Fibroblast of skin of back (primary cell): ENCODE results near the gene LHPP.

Experiments
- DNase-seq: peaks from one replicate; pipeline ENCODE4 v3.0.0-alpha.2; 2013

LHPP gene

DNA sequence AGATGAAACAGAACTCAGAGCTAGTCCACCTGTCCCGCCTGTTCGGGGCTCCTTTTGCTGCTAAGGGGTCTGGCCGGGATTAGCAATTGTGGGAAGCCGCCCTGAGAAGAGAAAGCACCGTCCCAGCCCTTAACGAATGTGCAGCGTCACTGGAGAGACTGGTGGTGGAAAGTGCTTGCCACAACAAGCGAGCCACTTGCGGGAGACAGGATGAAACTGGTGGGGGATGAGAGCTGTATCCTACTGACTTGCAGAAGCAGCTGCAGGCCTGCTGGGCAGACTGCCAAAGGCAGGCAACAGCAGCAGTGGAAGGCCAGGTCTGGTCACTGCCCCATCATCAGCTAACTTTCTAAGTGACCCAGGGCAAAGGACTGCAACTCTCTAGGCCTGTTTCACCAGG, 187.1 kb downstream of the LHPP start:
- peak; percentile 60 for DNase-seq

DNA sequence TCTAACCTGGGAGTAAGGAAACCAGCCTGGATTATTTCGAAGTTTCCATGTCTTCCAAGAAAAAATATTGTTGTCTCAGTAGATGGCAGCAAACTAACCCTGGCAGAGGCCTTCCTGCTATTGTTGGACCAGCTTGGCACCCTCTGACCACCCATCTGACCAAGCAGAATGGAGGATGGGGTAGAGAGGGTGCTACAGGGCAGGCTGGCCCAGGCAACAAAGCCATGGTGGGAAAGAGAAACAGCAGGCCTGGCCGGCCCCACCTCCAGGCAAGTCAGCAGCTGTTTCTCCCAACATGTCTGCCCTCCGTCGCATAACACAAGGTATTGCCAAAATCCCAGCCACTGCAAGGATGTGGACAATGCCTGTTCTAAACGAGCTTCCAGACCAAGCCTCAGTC, 187.6 kb downstream of the LHPP start:
- DNase-seq: no peak

DNA sequence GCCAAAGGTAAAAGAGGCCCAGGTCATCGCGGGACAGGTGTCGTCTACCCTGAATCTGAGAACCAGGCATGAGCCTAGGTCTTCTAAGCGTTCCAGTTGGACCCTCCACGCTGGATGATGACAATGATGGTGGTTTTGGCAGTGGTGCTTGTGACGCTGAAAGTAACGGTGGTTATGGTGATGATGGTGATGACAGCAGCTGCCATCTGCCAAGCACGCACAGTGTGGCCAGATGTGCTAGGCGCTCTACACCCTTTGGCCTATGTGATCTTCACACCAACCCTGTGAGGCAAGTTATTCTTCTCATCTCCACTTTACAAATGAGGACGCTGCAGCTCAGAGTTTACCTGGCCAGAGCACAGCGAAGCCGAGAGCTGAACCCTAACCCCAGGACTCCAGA, 188.6 kb downstream of the LHPP start:
- DNase-seq: no peak

DNA sequence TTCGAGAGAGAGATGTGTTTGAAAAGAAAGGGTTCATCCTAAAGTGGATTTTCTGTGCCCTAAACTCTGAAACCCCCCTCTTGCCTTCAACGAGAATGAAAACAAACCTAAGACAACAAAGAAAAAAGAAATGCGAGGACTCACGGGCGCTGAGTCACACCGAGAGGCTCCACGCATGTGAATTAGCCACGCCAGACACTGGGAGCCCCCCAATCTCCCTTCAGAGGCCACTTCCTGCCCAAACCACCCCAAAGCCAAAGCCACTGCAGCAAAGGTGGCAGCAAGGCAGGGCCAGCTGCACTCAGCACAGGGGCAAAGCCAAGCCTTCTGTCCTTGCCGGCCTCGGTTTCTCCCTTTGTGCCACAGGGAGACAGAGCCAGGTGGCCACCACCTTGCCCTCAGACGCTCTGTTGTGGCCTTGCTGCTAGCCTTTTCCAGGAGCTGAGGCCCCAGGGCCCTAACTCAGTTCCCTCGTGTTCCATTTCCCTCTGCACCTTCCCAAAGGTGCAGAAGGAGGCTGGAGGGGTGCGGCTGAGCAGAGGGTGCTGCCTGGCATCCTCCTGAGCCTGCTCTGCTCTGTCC, 189.3 kb downstream of the LHPP start:
- no peak for DNase-seq

DNA sequence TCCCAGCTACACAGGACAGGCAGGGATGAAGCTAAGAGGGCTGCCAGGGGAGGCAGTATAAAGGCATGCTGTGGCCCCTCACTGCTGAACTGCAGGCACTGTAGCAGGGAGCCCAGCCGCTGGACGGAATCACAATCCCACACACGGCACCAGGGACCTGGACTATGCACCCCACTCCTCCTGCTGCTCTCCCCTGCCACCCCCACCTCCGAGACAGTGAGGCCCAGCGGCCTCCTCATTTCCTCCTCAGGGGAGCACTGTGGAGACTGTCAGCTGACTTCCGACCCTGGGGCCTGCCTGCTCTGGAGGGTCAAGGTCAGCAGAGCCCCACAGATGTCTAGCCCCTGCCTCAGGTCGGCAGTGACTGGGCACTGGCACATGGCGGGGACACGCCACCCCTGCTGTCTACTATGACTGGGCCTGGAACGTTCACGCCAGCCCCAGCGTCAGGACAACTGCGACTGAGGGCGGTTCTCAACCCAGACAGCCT, 189.8 kb downstream of the LHPP start:
- no peak for DNase-seq

DNA sequence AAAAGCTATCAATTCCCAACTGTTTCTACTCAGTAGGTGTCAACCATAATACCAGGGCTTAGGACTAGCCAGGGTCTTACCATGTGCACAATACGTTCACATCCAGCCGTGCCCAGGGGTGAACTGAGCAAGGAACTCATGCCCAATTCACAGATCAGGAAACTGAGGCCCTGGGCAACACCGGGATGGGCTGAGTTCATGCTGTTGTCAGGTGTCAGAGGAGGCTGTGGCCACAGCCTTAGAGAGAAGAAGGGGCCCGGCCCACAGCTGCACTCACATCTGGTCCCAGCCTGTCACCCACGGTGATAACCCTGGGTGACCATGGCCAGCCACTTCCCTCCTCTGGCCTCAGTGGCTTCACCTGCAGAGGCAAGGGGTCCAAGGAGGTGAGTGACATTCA, 190.6 kb downstream of the LHPP start:
- DNase-seq: no peak

DNA sequence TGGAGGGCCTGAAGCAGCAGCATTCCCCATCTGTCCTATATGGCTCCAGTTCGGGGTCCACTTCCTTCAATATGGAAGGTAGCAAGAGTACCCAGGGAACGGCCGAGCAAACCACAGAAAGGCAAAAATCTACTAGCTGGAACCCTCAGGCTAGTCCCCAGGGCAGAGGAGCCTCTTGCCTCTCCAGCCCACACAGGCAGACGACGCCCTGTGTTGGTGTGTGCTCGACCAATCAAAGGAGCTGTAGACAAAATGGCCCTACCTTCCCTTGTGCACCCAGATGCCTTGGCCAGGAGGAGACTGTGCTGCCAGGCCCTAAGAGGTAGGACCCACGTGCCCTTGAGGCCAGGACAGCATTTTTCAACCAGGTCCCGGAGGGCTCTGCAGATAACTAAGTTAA, 191.1 kb downstream of the LHPP start:
- DNase-seq: no peak

DNA sequence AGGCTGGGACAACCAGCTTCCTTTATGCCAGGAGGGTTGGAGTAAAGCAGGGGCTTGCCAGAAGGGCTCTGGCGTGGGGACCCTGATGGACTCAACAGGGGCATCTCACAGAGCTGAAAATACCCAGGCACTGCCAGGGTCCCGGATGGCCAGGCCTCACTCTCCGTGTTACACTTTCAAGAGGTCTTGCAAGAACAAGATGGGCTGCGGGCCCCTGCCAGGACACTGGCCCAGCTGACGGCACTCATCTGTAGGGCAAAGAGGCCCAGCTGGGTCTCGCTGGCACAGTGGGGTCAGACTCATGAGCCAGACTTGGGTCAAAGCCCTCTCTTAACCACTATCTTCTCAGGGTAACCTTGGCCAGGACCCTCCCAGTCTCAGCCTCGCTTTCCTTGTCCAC, 191.7 kb downstream of the LHPP start:
- no peak for DNase-seq

DNA sequence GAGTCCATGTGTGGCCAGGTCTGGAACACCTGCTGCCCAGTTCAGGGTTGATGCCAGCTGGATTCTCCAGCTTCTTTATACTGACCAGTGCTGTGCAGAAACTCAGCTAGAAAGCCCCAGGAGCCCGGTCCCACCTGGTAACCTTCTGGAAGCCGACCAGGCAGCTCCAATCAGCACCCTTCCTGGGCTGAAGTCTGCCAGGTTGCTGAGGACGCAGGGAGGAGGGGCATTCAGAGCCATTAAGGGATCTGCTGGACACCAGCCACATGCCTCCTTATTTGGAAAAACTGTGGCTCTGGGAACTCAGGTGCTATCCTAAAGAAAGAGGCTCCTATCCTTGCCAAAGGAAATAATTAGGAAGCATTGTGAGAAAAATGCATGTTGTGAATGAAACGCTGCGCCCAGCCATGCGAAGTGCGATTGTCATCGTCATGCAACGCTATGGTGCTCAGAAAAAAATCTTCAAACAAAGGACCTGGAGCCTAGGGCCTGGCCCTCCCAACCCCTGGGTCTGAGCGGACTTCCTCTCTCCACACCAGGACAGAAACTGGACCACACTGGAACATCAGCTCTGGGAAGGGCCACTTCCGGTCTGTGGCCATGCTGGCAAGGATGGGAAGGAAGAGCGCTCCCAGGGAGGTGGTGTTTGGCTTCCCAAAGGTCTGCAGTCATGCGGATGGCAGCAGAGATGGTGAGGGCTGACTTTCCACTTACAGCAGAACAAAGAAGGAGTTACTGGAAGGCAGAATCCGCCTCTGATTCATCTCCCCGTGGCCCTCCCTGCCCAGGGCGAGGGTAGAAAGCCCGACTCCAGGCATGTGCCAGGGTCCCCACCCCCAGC, 192.4 kb downstream of the LHPP start:
- DNase-seq: no peak

DNA sequence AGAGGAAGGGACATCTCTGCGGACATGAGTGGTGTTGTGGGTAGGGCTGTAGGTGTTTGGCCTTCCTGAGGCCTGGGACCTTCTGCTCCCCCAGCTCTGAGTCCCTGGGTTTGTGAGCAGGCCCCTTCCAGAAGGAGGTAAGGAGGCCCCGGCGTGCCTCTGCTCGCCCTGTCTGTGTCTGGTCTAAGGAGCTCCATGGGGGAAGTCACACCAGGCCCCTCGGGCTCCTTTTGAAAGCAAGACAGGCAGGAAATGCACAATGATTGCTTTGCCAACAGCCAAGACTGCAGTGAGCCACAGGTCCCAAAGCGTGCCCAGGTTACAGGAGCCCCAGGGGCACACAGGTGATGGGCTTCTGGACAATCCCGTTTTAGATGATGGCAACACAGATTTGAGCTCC, 193.1 kb downstream of the LHPP start:
- no peak for DNase-seq

DNA sequence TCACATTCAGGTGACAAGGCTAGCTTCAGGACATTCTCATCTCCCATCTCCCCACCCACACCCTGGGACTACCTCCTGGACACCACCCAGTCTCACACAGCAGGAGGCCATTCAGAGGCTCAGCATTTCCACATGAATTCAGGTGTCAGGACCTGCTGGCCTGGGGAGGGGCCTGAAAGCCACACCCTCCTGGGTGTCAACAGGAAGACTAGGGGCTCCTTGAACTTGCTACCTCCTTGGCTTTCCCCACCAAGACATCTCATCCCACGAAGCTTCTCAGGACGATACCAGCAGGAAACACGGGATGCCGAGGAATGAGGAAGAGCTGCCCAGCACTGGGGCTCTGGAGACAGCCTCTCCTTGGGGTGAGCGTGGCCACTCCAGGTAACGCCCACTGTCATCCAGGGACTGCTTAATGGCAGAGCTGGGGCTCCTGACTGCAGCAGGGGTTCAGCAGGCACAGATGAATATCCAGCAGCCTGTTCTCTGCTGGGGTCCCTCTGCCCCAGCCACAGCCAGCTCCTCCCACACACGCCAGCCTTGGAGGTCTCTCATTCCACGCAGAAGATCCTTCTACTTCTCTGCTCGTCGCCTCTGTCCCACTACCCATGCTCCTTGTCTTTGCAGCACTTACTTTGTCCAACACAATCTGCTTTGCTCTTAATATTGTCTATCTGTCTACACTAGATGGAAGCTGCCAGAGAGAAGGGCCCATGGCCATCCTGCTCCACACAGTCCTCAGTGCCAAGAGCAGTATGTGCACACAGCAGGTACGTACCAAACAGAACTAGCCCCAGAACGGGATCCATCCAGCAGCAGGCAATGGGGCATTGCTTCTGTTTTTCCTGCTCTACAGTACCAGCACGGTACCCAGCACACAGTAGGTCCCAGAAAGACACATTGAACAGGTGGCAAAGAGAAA, 193.8 kb downstream of the LHPP start:
- DNase-seq: no peak

DNA sequence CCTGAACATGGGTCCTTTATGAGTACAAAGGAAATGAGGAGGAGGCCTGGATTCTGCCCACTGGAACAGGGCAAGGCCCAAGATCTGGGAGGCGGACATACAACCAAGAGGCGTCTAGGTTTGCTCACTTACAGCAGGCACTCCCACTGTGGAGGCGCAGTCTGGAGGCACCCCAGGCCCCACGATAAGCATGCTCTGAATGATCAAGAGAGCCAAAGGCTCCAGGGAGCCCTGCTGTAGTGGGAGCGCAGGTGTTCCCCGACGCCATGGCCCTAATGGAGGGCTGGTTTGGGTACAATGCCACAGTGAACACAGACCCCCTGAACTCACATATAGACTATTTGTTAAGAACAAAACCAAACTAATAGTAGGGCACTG, 194.5 kb downstream of the LHPP start:
- DNase-seq: no peak

DNA sequence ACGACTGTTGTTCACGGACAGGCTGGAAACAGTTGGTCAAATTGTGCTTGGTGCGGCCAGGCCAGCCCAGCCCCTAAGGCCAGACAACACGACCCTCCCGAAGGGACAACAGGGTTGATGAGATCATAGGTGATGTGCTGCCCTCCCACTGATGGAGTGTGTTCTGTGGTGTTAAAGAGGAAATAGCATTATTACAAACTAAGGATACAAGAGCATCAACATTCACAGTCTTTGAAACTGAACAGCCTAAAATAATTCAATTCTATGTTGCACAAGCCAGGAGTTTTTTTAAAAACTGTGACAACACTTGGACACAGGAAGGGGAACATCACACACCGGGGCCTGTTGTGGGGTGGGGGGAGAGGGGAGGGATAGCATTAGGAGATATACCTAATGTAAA, 194.9 kb downstream of the LHPP start:
- no peak for DNase-seq

DNA sequence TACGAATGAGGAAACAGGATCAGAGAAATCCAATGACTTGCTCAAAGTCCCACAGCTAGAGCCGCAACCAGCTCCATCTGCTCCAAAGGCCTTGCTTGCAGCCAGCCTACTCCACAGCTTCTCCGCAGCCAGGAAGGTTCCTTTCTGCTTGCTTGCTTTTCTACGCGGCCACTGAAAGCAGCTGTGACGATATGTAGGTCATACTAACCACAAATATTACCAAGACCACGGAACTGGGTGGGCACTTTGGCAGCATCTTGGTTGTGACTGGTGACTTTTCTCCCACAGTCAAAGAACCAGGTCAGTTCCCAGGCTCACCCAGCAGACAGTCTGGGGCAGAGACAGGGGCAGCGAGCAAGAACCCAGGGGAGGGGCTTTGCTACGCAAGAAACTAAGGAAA, 196.2 kb downstream of the LHPP start:
- DNase-seq: peak; percentile 67

DNA sequence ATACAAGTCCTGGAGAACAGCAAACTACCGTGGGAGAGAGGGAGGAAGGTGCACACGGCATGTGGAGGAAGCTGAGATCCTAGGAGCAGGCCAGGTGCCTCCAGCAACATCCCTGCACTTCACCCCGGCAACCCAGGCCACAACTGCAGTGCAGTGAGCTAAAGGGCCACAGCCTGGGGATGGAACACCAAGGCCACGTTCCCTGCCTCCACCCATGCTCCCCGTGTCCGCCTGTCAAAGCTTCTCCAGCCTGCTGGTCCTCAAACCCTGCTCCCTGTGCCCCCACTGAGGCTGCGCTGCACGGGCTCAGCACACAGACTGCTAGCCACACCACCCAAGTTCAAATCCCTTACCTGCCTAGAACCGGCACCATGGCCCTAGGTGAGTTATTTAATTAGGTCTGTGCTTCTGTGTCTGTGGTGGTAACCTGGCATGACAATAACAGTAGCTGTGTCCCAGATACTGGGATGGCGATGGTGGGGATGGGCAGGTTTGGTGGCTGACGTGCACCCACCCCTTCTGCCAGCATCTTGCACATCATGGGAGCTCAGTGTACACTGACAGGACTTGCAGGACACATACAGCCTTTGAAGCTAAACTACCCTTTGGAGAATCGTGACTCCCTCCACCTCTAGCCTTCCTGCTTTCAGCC, 197.1 kb downstream of the LHPP start:
- DNase-seq: no peak

DNA sequence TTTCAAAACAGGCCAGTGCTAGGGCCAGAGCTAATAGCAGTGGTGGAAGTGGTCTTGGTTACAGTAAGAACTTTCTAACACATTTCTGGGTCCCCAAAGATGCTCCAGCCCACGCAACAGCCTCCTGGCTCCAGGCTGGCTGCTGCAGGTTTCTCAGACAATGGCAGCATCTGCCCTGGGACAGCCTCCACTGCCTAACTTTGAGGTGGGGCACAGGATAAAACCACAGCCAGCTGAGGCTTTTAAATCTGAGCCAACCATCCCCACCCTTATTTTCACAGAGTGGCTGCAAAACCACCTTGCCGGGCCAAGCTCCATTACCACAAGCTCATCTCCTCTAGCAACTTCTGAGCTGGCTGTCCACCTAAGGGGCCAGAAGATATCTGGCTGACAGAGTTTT, 197.8 kb downstream of the LHPP start:
- no peak for DNase-seq

DNA sequence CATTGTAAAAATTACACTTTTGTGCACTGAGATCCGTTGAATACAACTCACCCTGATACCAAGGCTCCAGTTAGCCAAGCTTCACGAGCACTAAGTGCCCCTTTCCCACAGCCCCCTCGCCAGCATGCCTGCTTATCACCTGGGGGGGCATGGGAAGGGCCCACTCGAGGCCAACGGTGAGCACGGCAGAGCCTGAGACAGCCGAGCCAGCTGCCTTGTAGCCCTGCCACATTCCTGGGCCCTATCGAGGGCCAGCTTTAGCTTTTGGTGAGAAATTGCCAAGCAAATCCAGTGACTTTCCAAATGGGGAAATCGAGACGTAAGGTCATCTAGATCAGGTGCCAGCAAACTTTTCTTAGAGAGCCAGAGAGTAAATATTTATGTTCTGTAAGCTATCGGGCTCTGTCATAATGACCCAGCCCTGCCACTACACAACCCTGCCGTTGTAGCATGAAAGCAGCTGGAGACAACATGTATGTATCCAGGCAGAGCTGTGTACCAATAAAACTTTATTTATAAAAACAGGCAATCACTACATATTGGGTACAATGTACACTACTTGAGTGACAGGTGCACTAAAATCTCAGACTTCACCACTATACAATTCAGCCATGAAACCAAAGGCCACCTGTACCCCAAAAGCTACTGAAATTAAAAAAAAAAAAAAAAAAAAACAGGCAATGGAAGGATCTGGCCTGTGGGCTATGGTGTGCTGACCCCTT, 198.9 kb downstream of the LHPP start:
- no peak for DNase-seq

DNA sequence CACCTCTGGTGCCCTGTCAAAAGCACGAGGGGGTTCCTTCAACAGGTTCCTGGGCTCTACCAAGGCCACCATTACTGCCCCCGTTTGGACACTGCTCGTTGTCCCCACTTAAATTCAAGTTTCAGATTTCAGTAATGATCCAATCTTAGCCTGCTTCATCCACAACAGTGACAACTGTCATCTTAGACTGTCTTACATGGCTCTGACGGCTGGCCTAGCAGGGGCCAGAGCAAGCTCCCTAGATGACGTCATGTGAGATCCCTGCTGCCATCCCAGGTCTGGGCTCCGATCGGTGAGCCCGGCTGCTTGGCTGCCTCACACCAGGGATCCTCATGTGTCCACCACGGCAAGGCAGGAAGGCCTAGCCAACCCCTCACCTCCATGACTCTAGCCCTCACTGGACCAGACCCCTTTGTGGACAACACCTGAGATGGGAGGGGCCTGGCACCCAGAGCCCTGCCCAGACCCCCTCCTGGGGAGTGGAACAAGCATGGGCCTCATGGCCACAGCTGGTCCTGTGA, 200.1 kb downstream of the LHPP start:
- no peak for DNase-seq

DNA sequence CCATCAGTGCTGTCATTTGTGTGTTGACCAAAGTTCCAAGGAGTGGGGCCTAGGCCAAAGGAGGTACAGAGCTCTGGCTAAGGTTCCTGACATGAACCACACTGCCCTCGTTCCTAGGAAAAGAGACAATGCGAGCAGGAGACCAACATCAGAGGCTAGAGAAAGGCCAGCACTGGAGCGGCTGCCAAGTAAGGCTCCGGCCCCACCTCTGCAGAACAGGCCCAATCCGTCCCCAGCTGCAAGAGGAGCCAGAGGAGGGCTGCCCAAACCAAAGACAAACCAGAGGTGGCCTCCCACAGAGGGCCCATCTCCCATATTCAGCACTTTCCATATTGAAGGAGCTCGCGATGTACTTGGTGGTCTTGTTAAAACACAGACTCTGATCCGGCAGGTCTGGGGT, 201.6 kb downstream of the LHPP start:
- no peak for DNase-seq
